ENCODE measurements around the gene GRIFIN.
"Not testable (repeated sequence)": the region's sequence is repeated elsewhere in the genome, so short reads cannot be mapped to it uniquely, and the experiment has no call there.

DNA sequence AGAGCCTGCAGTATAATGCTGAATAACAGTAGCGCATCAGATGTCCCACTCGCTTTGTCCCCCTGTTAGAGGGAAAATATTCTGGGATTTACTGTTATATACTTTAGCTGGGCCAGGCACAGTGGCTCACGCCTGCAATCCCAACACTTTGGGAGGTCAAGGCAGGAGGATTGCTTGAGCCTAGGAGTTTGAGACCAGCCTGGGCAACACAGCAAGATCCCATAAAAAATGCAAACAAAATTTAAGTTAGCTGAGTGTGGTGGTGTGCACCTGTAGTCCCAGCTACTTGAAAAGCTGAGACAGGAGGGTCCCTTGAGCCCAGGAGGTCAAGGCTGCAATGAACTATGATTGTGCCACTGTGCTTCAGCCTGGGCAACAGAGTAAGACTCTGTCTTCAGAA, 22.3 kb downstream of the GRIFIN start:
- TF ChIP-seq, protein P1, sequence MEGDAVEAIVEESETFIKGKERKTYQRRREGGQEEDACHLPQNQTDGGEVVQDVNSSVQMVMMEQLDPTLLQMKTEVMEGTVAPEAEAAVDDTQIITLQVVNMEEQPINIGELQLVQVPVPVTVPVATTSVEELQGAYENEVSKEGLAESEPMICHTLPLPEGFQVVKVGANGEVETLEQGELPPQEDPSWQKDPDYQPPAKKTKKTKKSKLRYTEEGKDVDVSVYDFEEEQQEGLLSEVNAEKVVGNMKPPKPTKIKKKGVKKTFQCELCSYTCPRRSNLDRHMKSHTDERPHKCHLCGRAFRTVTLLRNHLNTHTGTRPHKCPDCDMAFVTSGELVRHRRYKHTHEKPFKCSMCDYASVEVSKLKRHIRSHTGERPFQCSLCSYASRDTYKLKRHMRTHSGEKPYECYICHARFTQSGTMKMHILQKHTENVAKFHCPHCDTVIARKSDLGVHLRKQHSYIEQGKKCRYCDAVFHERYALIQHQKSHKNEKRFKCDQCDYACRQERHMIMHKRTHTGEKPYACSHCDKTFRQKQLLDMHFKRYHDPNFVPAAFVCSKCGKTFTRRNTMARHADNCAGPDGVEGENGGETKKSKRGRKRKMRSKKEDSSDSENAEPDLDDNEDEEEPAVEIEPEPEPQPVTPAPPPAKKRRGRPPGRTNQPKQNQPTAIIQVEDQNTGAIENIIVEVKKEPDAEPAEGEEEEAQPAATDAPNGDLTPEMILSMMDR (conservative IDR thresholded peaks at IDR 0.05): not testable (repeated sequence)
- not testable (repeated sequence) for TF ChIP-seq ZFX (IDR thresholded peaks at IDR 0.05)
